Gastroesophageal sphincter (tissue), 3 donors: Measurements from ENCODE around the gene PKD2.

ENCODE experiments used
- POLR2AphosphoS5 ChIP-seq: sonication (generic); formaldehyde crosslinking; IDR thresholded peaks from one replicate; pipeline ENCODE4 v1.6.1; 2017; ENCODE audit warnings: antibody characterized with exemption
- TF ChIP-seq, protein P1 (sequence below), 4 experiments: fragments of 200-600 bp in 2 of 4; fragments of 450-650 bp in 2 of 4; sonication (generic) in 1 of 4; IDR thresholded peaks; one replicate each; pipeline ENCODE4 v1.5.1; 2017 to 2019; ENCODE audit warnings: antibody characterized with exemption in 4 of 4, mild to moderate bottlenecking in 2 of 4, moderate library complexity in 2 of 4

DNA sequence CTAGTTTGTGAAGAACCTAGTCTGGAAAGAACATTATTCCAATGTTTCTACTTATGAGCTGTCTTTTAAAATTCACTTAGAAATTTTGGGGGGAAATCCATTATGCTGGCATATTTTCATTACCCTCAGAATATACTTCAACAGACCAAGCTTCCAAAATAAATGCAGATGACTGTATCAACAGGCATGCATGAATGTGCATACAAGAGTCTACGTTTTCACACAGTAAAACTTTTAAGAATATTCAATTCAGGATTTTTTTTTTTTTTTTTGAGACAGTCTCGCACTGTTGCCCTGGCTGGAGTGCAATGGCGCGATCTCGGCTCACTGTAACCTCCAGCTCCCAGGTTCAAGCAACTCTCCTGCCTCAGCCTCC lies 101.3 kb downstream of the PKD2 start:
- TF ChIP-seq, protein P1, sequence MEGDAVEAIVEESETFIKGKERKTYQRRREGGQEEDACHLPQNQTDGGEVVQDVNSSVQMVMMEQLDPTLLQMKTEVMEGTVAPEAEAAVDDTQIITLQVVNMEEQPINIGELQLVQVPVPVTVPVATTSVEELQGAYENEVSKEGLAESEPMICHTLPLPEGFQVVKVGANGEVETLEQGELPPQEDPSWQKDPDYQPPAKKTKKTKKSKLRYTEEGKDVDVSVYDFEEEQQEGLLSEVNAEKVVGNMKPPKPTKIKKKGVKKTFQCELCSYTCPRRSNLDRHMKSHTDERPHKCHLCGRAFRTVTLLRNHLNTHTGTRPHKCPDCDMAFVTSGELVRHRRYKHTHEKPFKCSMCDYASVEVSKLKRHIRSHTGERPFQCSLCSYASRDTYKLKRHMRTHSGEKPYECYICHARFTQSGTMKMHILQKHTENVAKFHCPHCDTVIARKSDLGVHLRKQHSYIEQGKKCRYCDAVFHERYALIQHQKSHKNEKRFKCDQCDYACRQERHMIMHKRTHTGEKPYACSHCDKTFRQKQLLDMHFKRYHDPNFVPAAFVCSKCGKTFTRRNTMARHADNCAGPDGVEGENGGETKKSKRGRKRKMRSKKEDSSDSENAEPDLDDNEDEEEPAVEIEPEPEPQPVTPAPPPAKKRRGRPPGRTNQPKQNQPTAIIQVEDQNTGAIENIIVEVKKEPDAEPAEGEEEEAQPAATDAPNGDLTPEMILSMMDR (IDR thresholded peaks at IDR 0.05): no peak
- no peak for TF ChIP-seq POLR2AphosphoS5
